ENCODE measurements around the gene PKHD1. TPM values are rescaled to one million over a fixed set of nuclear protein-coding genes. Genes with fewer than 3 reads are reported as not detected.

Gene PKHD1
- total RNA-seq, 2 donors from 2014 or later, result 0.20 TPM

GRCh38 chr6:51617751-51618150 is 469.7 kb downstream of the PKHD1 start:
- Histone ChIP-seq H3K9me3 (ENCODE audit: control insufficient read depth, low read length) (no peaks in the 10 kb centered on the region), H3K27ac (ENCODE audit: low read depth, low read length) (no peak overlapping the region), H3K36me3 (ENCODE audit: control insufficient read depth, insufficient read depth, low read length) (no peaks in the 10 kb centered on the region), H3K4me1 (ENCODE audit: control insufficient read depth, insufficient read depth, low read length) (no peaks in the 10 kb centered on the region), H3K27me3 (ENCODE audit: control insufficient read depth, insufficient read depth, low read length, poor library complexity, severe bottlenecking) (no peaks in the 10 kb centered on the region), H3K4me3 (ENCODE audit: low read length) (no peak overlapping the region), H3K9ac (ENCODE audit: extremely low read depth, low read length, poor library complexity, severe bottlenecking) (no peak overlapping the region)
- Mint-ChIP-seq H3K9me3 (no peaks in the 10 kb centered on the region), H3K4me3 (no peak overlapping the region), H3K4me1 (peaks cover 4% of the 10 kb centered on the region), H3K27me3 (ENCODE audit: insufficient read depth) (no peaks in the 10 kb centered on the region), H3K36me3 (ENCODE audit: low read depth) (no peaks in the 10 kb centered on the region), H3K27ac (no peak overlapping the region)
- no peak for TF ChIP-seq CTCF (conservative IDR thresholded peaks at IDR 0.05)
- WGBS, 2 experiments (ENCODE audit: insufficient coverage in 1 of 2, insufficient read length in 1 of 2), result 96 to 100% methylated on average over 2 of the region's 2 CpGs
- DNase-seq, result no peak

DNA sequence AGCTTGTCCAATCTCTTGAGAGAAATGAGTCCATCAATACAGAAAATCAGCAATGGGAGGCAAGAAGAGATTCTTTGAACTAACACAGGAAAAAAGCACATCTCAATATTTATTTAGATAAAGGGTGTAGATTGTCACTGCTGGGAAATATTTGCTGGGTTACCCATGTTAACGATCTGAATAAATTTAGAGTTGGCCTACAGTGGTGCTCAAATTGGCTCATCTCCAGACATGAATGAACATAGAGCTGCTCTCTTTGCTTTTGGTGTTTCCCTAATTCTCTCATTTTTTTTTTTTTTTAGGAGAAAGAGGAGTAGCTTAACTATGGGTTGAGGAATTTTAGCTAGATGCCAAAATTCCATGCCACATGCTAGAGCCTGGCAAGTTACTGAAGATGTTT is 471.2 kb downstream of the PKHD1 start:
- 95 to 100% methylated on average over 1 of the region's 1 CpG for WGBS, 2 experiments (ENCODE audit: insufficient coverage in 1 of 2, insufficient read length in 1 of 2)
- no peaks in the 10 kb centered on the region for H3K9me3 Mint-ChIP-seq
- no peaks in the 10 kb centered on the region for H3K27me3 Mint-ChIP-seq (ENCODE audit: insufficient read depth)
- no peak for DNase-seq
- H3K9ac ChIP-seq (ENCODE audit: extremely low read depth, low read length, poor library complexity, severe bottlenecking), result no peak overlapping the region
- H3K36me3 Mint-ChIP-seq (ENCODE audit: low read depth), result no peaks in the 10 kb centered on the region
- no peaks in the 10 kb centered on the region for H3K36me3 ChIP-seq (ENCODE audit: control insufficient read depth, insufficient read depth, low read length)
- TF ChIP-seq CTCF (conservative IDR thresholded peaks at IDR 0.05), result no peak
- no peak overlapping the region for H3K27ac ChIP-seq (ENCODE audit: low read depth, low read length)
- H3K9me3 ChIP-seq (ENCODE audit: control insufficient read depth, low read length), result no peaks in the 10 kb centered on the region
- no peak overlapping the region for H3K27ac Mint-ChIP-seq
- H3K4me1 Mint-ChIP-seq, result peaks cover 4% of the 10 kb centered on the region
- H3K27me3 ChIP-seq (ENCODE audit: control insufficient read depth, insufficient read depth, low read length, poor library complexity, severe bottlenecking), result no peaks in the 10 kb centered on the region
- no peak overlapping the region for H3K4me3 Mint-ChIP-seq
- H3K4me1 ChIP-seq (ENCODE audit: control insufficient read depth, insufficient read depth, low read length), result no peaks in the 10 kb centered on the region
- no peak overlapping the region for H3K4me3 ChIP-seq (ENCODE audit: low read length)

- DNase-seq, result no peak
- H3K9me3 ChIP-seq (ENCODE audit: control insufficient read depth, low read length), result no peaks in the 10 kb centered on the region
- no peaks in the 10 kb centered on the region for H3K36me3 ChIP-seq (ENCODE audit: control insufficient read depth, insufficient read depth, low read length)
- H3K4me3 ChIP-seq (ENCODE audit: low read length), result no peak overlapping the region
- no peaks in the 10 kb centered on the region for H3K27me3 ChIP-seq (ENCODE audit: control insufficient read depth, insufficient read depth, low read length, poor library complexity, severe bottlenecking)
- no peaks in the 10 kb centered on the region for H3K27me3 Mint-ChIP-seq (ENCODE audit: insufficient read depth)
- H3K36me3 Mint-ChIP-seq (ENCODE audit: low read depth), result no peaks in the 10 kb centered on the region
- no peak overlapping the region for H3K4me3 Mint-ChIP-seq
- H3K9ac ChIP-seq (ENCODE audit: extremely low read depth, low read length, poor library complexity, severe bottlenecking), result no peak overlapping the region
- TF ChIP-seq CTCF (conservative IDR thresholded peaks at IDR 0.05), result no peak
- H3K27ac ChIP-seq (ENCODE audit: low read depth, low read length), result no peak overlapping the region
- H3K27ac Mint-ChIP-seq, result no peak overlapping the region
- peaks cover 4% of the 10 kb centered on the region for H3K4me1 Mint-ChIP-seq
- H3K4me1 ChIP-seq (ENCODE audit: control insufficient read depth, insufficient read depth, low read length), result no peaks in the 10 kb centered on the region
- no peaks in the 10 kb centered on the region for H3K9me3 Mint-ChIP-seq
Observed at GRCh38 chr6:51614725-51615124, 472.7 kb downstream of the PKHD1 start.
